ENCODE data around the gene HDDC2. TPM values are rescaled to one million over a fixed set of nuclear protein-coding genes. Genes with fewer than 3 reads are reported as not detected.

Gene HDDC2
- total and polyA plus RNA-seq, 9 of the 15 experiments (the other 6 are each of a cell fraction or from before 2014, with no cell fraction given): 194 to 632 (median 294) TPM

- TF ChIP-seq ZNF444 (CRISPR knock-in tag; IDR thresholded peaks at IDR 0.05) (no peak), POLR3A (IDR thresholded peaks at IDR 0.05; ENCODE audit: borderline replicate concordance, extremely low read depth, insufficient read depth, insufficient read length) (no peak), HINFP (tag; conservative IDR thresholded peaks at IDR 0.05; ENCODE audit: low read depth) (no peak), BDP1 (IDR thresholded peaks at IDR 0.05; ENCODE audit: insufficient read depth, insufficient read length) (no peak), MEIS2 (IDR thresholded peaks at IDR 0.05; ENCODE audit: partially characterized antibody) (no peak), ZNF282 (CRISPR knock-in tag; IDR thresholded peaks at IDR 0.05) (no peak), FOXA3 (CRISPR knock-in tag; conservative IDR thresholded peaks at IDR 0.05 in 1 of 2, IDR thresholded peaks at IDR 0.05 in 1 of 2) (no peak), RFX5 (IDR thresholded peaks at IDR 0.05; ENCODE audit: low read depth, low read length) (no peak), ZNF274 (IDR thresholded peaks at IDR 0.05; ENCODE audit: borderline replicate concordance, low read depth, low read length) (no peak), MTF1 (CRISPR knock-in tag; IDR thresholded peaks at IDR 0.05; ENCODE audit: borderline replicate concordance) (no peak), JUN (IDR thresholded peaks at IDR 0.05; ENCODE audit: borderline replicate concordance, low read depth, low read length) (no peak), JUN (CRISPR knock-in tag; IDR thresholded peaks at IDR 0.05; ENCODE audit: borderline replicate concordance) (no peak), EGR1 (conservative IDR thresholded peaks at IDR 0.05) (no peak), PRMT5 (CRISPR knock-in tag; IDR thresholded peaks at IDR 0.05) (no peak), NFE2L1 (tag; IDR thresholded peaks at IDR 0.05; ENCODE audit: borderline replicate concordance, low read depth) (no peak), MTA1 (IDR thresholded peaks at IDR 0.05; ENCODE audit: borderline replicate concordance) (no peak), TOE1 (IDR thresholded peaks at IDR 0.05; ENCODE audit: borderline replicate concordance) (no peak), TOE1 (CRISPR knock-in tag; IDR thresholded peaks at IDR 0.05; ENCODE audit: borderline replicate concordance, low read depth) (no peak), ZZZ3 (IDR thresholded peaks at IDR 0.05) (no peak), ZSCAN32 (CRISPR knock-in tag; IDR thresholded peaks at IDR 0.05) (no peak), MAX (CRISPR knock-in tag; IDR thresholded peaks at IDR 0.05) (no peak), BMI1 (IDR thresholded peaks at IDR 0.05; ENCODE audit: low read length) (no peak), ERF (CRISPR knock-in tag; IDR thresholded peaks at IDR 0.05) (no peak), ETV5 (CRISPR knock-in tag; IDR thresholded peaks at IDR 0.05; ENCODE audit: low read depth) (no peak)
- TF ChIP-seq, protein P1, sequence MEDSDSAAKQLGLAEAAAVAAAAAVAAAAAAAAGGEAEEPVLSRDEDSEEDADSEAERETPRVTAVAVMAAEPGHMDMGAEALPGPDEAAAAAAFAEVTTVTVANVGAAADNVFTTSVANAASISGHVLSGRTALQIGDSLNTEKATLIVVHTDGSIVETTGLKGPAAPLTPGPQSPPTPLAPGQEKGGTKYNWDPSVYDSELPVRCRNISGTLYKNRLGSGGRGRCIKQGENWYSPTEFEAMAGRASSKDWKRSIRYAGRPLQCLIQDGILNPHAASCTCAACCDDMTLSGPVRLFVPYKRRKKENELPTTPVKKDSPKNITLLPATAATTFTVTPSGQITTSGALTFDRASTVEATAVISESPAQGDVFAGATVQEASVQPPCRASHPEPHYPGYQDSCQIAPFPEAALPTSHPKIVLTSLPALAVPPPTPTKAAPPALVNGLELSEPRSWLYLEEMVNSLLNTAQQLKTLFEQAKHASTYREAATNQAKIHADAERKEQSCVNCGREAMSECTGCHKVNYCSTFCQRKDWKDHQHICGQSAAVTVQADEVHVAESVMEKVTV (CRISPR knock-in tag; IDR thresholded peaks at IDR 0.05): peak; percentile 92
- TF ChIP-seq, protein P2, sequence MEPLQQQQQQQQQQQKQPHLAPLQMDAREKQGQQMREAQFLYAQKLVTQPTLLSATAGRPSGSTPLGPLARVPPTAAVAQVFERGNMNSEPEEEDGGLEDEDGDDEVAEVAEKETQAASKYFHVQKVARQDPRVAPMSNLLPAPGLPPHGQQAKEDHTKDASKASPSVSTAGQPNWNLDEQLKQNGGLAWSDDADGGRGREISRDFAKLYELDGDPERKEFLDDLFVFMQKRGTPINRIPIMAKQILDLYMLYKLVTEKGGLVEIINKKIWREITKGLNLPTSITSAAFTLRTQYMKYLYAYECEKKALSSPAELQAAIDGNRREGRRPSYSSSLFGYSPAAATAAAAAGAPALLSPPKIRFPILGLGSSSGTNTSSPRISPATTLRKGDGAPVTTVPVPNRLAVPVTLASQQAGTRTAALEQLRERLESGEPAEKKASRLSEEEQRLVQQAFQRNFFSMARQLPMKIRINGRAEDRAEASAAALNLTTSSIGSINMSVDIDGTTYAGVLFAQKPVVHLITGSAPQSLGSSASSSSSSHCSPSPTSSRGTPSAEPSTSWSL (CRISPR knock-in tag; IDR thresholded peaks at IDR 0.05; ENCODE audit: borderline replicate concordance): no peak
Observed at GRCh38 chr6:125314009-125314581, 12.3 kb upstream of the HDDC2 start (continued).
